ENCODE data around the gene RSPH3.

Gene RSPH3

DNA sequence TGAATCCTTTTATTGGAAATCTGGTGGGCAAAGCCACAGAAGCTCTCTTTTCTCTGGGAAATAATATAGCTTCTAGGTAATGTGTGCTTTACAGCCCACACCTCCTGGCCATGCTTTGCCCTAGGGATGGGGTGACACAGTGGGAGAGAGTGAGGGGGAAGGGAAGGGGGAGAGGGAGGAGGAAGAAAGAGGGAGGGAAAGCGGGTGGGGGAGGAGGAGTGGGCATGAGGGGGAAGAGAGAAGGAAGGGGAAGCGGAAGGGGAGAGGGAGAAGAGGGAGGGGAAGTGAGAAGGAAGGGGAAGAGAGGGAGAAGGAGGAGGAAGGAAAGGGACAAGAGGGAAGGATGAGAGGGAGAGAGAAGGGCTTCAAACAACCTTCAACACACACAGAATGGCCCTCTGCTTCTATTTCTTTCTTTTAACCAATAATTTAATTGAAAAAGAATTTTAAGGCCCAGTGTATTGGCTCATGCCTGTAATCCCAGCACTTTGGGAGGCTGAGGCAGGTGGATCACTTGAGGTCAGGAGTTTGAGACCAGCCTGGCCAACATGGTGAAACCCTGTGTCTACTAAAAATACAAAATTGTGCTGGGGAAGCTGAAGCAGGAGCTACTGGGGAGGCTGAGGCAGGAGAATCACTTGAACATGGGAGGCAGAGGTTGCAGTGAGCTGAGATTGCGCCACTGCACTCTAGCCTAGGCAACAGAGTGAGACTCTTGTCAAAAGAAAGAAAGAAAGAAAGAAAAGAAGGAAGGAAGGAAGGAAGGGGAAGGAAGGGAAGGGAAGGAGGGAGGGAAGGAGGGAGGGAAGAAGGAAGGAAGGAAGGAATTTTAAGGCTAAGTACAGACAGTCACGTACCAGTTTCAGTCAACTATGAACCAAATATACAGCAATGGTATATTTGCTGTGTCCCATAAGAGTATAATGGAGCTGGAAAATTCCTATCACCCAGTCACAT is 75.2 kb downstream of the RSPH3 start:
- no peak for DNase-seq

DNA sequence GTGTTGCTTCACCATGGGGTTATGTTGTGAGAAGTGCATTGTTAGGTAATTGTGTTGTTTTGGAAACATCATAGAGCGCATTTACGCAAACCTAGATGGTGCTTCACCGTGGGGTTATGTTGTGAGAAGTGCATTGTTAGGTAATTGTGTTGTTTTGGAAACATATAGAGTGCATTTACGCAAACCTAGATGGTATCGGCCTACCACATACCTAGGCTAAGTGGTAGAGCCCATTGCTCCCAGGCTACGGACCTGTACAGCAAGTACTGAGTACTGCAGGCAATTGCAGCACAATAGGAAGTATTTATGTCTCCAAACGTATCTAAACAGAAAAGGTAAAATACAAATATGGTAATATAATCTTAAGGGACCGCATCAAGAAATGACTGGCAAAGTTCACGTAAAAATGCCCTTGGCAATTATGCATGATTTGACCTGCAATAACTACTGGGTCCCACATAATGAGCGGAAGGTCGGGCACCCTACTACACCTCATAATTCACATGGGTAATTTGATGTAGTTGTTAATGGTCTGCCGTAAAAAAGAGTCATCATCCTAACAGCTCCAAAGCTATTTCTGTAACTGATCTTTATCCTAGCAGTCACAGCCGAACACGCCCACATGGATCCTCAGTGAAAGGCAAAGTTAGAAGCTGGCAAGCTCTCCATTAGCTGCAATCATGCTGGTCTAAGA is 76.0 kb downstream of the RSPH3 start:
- DNase-seq = no peak

All from bone marrow (tissue), 2 donors.